ENCODE results near the gene FANK1.
"Not testable (repeated sequence)": the region's sequence is repeated elsewhere in the genome, so short reads cannot be mapped to it uniquely, and the experiment has no call there.

Gene FANK1

GRCh38 chr10:126034586-126034985, 138.2 kb downstream of the FANK1 start:
- Histone ChIP-seq H3K36me3 (ENCODE audit: insufficient read depth, low read length) (no peaks in the 10 kb centered on the region), H3K9me3 (ENCODE audit: insufficient read depth, low read depth, low read length) (peaks cover 14% of the 10 kb centered on the region; the same call in 1 of the 2 replicates), H3K4me3 (ENCODE audit: low read length) (no peak overlapping the region), H3K27ac (ENCODE audit: low read depth, low read length) (no peak overlapping the region), H3K4me1 (ENCODE audit: insufficient read depth, low read length) (no peaks in the 10 kb centered on the region), H3K9ac (ENCODE audit: low read depth, low read length) (no peak overlapping the region), H3K27me3 (ENCODE audit: insufficient read depth, low read length) (no peaks in the 10 kb centered on the region)
- 100% methylated on average over 2 of the region's 2 CpGs for WGBS

DNA sequence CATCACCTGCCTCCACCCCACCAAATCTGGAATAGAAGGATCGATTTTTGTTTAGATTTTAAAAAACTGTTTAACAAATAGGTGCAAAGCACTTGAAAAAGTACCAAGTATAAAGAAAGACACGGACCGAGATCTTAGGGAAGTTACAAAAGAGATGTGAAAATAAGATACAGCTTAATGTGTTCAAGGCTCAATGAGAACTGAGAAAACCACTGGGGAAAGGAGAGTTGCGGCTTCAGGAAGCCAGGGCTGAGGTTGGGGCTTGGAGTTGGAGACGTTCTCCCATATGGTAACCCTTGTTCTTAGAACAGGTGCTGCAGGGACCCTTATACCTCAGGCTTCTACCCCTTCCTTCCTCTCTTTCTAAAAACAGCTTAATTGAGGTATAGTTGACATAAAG, 140.2 kb downstream of the FANK1 start:
- H3K27ac ChIP-seq (ENCODE audit: low read depth, low read length) = no peak overlapping the region
- peaks cover 14% of the 10 kb centered on the region; the same call in 1 of the 2 replicates for H3K9me3 ChIP-seq (ENCODE audit: insufficient read depth, low read depth, low read length)
- H3K4me1 ChIP-seq (ENCODE audit: insufficient read depth, low read length) = peaks cover under 1% of the 10 kb centered on the region; the same call in 1 of the 2 replicates

DNA sequence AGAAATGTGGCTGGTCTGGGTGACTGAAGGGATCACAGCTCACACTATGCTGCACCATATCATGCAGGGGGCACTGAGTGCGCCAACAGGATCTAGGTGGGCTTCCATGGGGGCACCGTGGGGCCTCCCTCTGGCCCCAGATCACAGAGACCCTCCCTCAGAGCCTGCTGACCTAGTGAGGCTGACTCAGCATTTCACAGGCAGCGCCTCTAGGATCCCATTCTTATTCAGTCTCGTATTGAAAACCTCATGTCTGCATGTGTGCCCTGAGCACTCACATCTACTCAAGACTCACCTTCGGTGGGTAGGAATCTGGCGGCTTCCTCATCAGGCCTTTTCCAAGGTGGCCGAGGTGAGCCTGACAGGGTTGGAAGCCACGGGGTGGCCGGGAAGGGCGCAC, 141.6 kb downstream of the FANK1 start:
- Histone ChIP-seq H3K9me3 (ENCODE audit: insufficient read depth, low read depth, low read length) (peaks cover 13% of the 10 kb centered on the region; the same call in 1 of the 2 replicates), H3K36me3 (ENCODE audit: insufficient read depth, low read length) (no peaks in the 10 kb centered on the region), H3K4me3 (ENCODE audit: low read length) (no peak overlapping the region), H3K27ac (ENCODE audit: low read depth, low read length) (no peak overlapping the region), H3K9ac (ENCODE audit: low read depth, low read length) (no peak overlapping the region), H3K27me3 (ENCODE audit: insufficient read depth, low read length) (no peaks in the 10 kb centered on the region), H3K4me1 (ENCODE audit: insufficient read depth, low read length) (peaks cover 10% of the 10 kb centered on the region; the same call in 1 of the 2 replicates)
- 92% methylated on average over 10 of the region's 10 CpGs for WGBS

More for the DNA sequence above, 140.2 kb downstream of the FANK1 start:
- WGBS = 94% methylated on average over 5 of the region's 5 CpGs
- Histone ChIP-seq H3K36me3 (ENCODE audit: insufficient read depth, low read length) (no peaks in the 10 kb centered on the region), H3K9ac (ENCODE audit: low read depth, low read length) (no peak overlapping the region), H3K4me3 (ENCODE audit: low read length) (no peak overlapping the region), H3K27me3 (ENCODE audit: insufficient read depth, low read length) (no peaks in the 10 kb centered on the region)

DNA sequence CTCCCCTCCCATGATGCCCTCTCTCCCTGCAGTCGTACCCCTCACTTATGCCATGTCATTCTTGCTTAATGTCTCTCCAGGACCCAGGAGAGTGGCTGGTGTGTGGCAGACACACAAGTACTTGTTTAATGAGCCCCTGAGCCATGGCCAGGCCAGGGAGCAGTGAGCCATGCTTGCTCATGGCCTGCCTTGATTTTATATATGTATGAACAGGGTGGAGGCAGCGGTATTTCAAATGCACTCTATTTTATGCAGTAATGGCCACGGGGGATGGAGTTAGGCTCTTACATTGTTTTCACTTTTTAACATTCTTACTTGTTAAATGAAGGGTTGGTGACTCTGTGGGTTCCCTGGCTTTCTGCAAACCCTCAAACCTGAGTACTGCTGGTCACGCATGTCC, 144.8 kb downstream of the FANK1 start:
- Histone ChIP-seq H3K4me3 (ENCODE audit: low read length) (no peak overlapping the region), H3K27ac (ENCODE audit: low read depth, low read length) (no peak overlapping the region), H3K9me3 (ENCODE audit: insufficient read depth, low read depth, low read length) (no peaks in the 10 kb centered on the region), H3K4me1 (ENCODE audit: insufficient read depth, low read length) (peaks cover 10% of the 10 kb centered on the region; the same call in 1 of the 2 replicates), H3K9ac (ENCODE audit: low read depth, low read length) (no peak overlapping the region), H3K27me3 (ENCODE audit: insufficient read depth, low read length) (no peaks in the 10 kb centered on the region), H3K36me3 (ENCODE audit: insufficient read depth, low read length) (no peaks in the 10 kb centered on the region)
- 76% methylated on average over 4 of the region's 4 CpGs for WGBS

DNA sequence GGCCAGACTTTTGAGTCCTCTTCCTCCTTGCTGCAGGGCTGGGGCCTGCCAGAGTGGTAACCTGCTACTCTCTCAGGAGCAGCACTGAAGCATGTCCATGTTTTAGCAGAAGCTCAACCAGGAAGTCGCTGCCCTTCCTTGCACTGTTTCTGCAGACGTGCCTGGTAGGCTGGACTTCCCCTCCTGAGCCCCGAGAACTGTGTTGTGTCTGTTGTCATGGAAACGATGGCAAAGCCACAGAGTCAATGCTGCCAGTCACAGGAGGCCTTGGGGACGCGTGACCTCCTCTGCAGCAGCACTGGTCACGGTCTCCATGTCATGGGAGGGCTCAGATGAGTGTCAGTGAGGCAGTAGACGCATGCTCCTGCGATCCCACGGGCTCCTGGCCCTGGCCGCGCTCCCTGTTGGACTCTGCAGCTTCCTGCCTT, 145.5 kb downstream of the FANK1 start:
- H3K27me3 ChIP-seq (ENCODE audit: insufficient read depth, low read length) = no peaks in the 10 kb centered on the region
- no peak overlapping the region for H3K4me3 ChIP-seq (ENCODE audit: low read length)
- peaks cover 10% of the 10 kb centered on the region; the same call in 1 of the 2 replicates for H3K4me1 ChIP-seq (ENCODE audit: insufficient read depth, low read length)
- no peak overlapping the region for H3K9ac ChIP-seq (ENCODE audit: low read depth, low read length)
- H3K9me3 ChIP-seq (ENCODE audit: insufficient read depth, low read depth, low read length) = no peaks in the 10 kb centered on the region
- WGBS = 71% methylated on average over 12 of the region's 12 CpGs
- no peak overlapping the region for H3K27ac ChIP-seq (ENCODE audit: low read depth, low read length)
- H3K36me3 ChIP-seq (ENCODE audit: insufficient read depth, low read length) = no peaks in the 10 kb centered on the region

GRCh38 chr10:126042354-126042753, 146.0 kb downstream of the FANK1 start:
- no peak overlapping the region for H3K4me3 ChIP-seq (ENCODE audit: low read length)
- no peaks in the 10 kb centered on the region for H3K36me3 ChIP-seq (ENCODE audit: insufficient read depth, low read length)
- no peak overlapping the region for H3K9ac ChIP-seq (ENCODE audit: low read depth, low read length)
- no peaks in the 10 kb centered on the region for H3K9me3 ChIP-seq (ENCODE audit: insufficient read depth, low read depth, low read length)
- no peak overlapping the region for H3K27ac ChIP-seq (ENCODE audit: low read depth, low read length)
- 89% methylated on average over 4 of the region's 4 CpGs for WGBS
- H3K4me1 ChIP-seq (ENCODE audit: insufficient read depth, low read length) = peaks cover 10% of the 10 kb centered on the region; the same call in 1 of the 2 replicates
- H3K27me3 ChIP-seq (ENCODE audit: insufficient read depth, low read length) = no peaks in the 10 kb centered on the region

DNA sequence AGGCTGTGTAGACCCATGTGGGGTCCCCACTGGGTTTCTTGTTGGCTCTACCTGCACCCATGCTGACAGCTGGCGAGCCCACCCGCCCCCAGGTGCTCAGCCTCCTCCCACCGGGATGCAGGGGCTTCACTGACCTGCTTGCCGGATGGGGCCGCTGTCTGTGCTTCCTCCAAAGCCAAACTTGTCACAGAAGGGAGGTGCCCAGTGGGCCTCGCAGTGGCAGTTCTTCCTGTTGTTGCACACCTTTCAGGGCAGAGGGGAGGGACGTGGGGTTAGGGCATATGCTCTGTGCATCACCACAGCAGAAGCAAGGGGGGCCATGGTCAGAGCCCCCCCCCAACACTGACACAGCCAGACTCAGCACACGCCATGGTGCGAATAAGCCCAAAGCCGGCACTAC, 146.5 kb downstream of the FANK1 start:
- Histone ChIP-seq H3K27me3 (ENCODE audit: insufficient read depth, low read length) (no peaks in the 10 kb centered on the region), H3K36me3 (ENCODE audit: insufficient read depth, low read length) (no peaks in the 10 kb centered on the region), H3K9ac (ENCODE audit: low read depth, low read length) (no peak overlapping the region), H3K4me1 (ENCODE audit: insufficient read depth, low read length) (peaks cover 10% of the 10 kb centered on the region; the same call in 1 of the 2 replicates), H3K27ac (ENCODE audit: low read depth, low read length) (no peak overlapping the region), H3K4me3 (ENCODE audit: low read length) (no peak overlapping the region), H3K9me3 (ENCODE audit: insufficient read depth, low read depth, low read length) (no peaks in the 10 kb centered on the region)
- 94% methylated on average over 10 of the region's 10 CpGs for WGBS

DNA sequence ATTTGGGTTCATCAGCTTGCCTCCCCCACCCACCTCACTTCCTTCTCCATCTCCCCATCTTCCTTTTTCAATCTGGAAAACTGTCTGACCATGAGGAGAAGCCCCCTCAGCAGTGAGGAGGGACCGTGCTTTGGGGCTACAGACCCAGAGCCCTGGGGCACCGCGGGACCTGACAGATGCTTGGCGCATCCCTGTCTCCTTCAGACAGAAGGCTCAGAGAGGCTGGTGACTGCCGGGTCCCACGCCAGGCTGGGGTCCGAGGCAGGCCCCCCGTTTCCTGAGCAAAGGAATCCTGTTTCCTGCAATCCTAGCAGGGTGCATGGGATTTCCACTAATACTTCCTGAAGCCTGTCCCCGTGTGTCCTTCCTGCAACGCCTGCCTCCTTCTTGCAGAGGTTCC, 147.0 kb downstream of the FANK1 start:
- Histone ChIP-seq H3K36me3 (ENCODE audit: insufficient read depth, low read length) (no peaks in the 10 kb centered on the region), H3K9ac (ENCODE audit: low read depth, low read length) (no peak overlapping the region), H3K9me3 (ENCODE audit: insufficient read depth, low read depth, low read length) (no peaks in the 10 kb centered on the region), H3K4me3 (ENCODE audit: low read length) (no peak overlapping the region), H3K27me3 (ENCODE audit: insufficient read depth, low read length) (no peaks in the 10 kb centered on the region), H3K27ac (ENCODE audit: low read depth, low read length) (no peak overlapping the region), H3K4me1 (ENCODE audit: insufficient read depth, low read length) (peaks cover 10% of the 10 kb centered on the region; the same call in 1 of the 2 replicates)
- WGBS = 95% methylated on average over 10 of the region's 10 CpGs

DNA sequence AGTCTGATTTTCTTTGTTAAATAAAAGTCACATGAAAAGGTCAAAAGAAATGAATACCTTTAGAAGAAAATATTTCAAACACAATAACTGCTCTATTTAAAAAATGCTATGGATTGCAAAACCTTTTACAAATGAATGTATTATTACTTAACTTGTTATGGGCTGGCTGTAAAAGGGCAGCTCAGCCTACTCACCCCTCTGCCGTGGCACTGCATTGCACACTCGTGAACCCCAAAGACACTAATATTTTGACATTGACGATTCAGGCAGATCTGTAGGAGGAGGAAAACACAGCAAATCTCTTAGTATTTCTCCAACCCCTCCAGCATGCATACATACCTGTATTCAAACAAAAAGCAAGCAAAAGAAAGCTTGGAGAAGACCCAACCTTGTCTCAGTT, 149.5 kb downstream of the FANK1 start:
- H3K36me3 ChIP-seq (ENCODE audit: insufficient read depth, low read length) = no peaks in the 10 kb centered on the region
- peaks cover 10% of the 10 kb centered on the region; the same call in 1 of the 2 replicates for H3K4me1 ChIP-seq (ENCODE audit: insufficient read depth, low read length)
- WGBS = 91% methylated on average over 3 of the region's 3 CpGs
- no peaks in the 10 kb centered on the region for H3K9me3 ChIP-seq (ENCODE audit: insufficient read depth, low read depth, low read length)
- H3K4me3 ChIP-seq (ENCODE audit: low read length) = no peak overlapping the region
- H3K27me3 ChIP-seq (ENCODE audit: insufficient read depth, low read length) = no peaks in the 10 kb centered on the region
- no peak overlapping the region for H3K27ac ChIP-seq (ENCODE audit: low read depth, low read length)
- no peak overlapping the region for H3K9ac ChIP-seq (ENCODE audit: low read depth, low read length)

GRCh38 chr10:126046831-126047230, 150.5 kb downstream of the FANK1 start:
- Histone ChIP-seq H3K36me3 (ENCODE audit: insufficient read depth, low read length) (no peaks in the 10 kb centered on the region), H3K27me3 (ENCODE audit: insufficient read depth, low read length) (no peaks in the 10 kb centered on the region), H3K4me1 (ENCODE audit: insufficient read depth, low read length) (peaks cover 6% of the 10 kb centered on the region; the same call in 1 of the 2 replicates), H3K9ac (ENCODE audit: low read depth, low read length) (no peak overlapping the region), H3K4me3 (ENCODE audit: low read length) (no peak overlapping the region), H3K9me3 (ENCODE audit: insufficient read depth, low read depth, low read length) (no peaks in the 10 kb centered on the region), H3K27ac (ENCODE audit: low read depth, low read length) (no peak overlapping the region)
- 95% methylated on average over 5 of the region's 5 CpGs for WGBS

DNA sequence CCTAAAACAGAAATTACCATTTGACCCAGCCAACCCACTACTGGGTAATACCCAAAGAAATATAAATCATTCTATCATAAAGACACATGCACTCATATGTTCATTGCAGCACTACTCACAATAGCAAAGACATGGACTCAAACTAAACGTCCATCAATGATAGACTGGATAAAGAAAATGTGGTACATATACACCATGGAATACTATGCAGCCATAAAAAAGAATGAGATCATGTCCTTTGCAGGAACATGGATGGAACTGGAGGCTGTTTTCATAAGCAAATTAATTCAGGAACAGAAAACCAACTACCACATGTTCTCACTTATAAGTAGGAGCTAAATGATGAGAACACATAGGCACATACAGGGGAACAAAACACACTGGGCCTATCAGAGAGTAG, 151.4 kb downstream of the FANK1 start:
- not testable (repeated sequence) for H3K4me1 ChIP-seq (ENCODE audit: insufficient read depth, low read length); H3K27ac ChIP-seq (ENCODE audit: low read depth, low read length); H3K9ac ChIP-seq (ENCODE audit: low read depth, low read length); H3K9me3 ChIP-seq (ENCODE audit: insufficient read depth, low read depth, low read length); H3K27me3 ChIP-seq (ENCODE audit: insufficient read depth, low read length); H3K4me3 ChIP-seq (ENCODE audit: low read length); H3K36me3 ChIP-seq (ENCODE audit: insufficient read depth, low read length)
- WGBS = no CpG with 5 or more reads among the region's 1 CpG

All from HUES64 (cell line).